ENCODE results near the gene FXYD2.

GRCh38 chr11:117839380-117839881 lies 14.9 kb upstream of the FXYD2 start:
- TF ChIP-seq RAD21 (IDR thresholded peaks at IDR 0.05; ENCODE audit: low read length) (no peak), CTCF (conservative IDR thresholded peaks at IDR 0.05; ENCODE audit: low read depth, low read length) (no peak), USF2 (IDR thresholded peaks at IDR 0.05; ENCODE audit: low read depth, low read length) (no peak), SMC3 (IDR thresholded peaks at IDR 0.05; ENCODE audit: low read depth, low read length) (no peak), RFX5 (IDR thresholded peaks at IDR 0.05; ENCODE audit: low read depth, low read length) (no peak), BHLHE40 (IDR thresholded peaks at IDR 0.05; ENCODE audit: low read depth, low read length) (no peak), POLR2A (IDR thresholded peaks at IDR 0.05; ENCODE audit: low read depth, low read length) (no peak)

All from IMR-90 (cell line).